GM19240 (cell line): ENCODE measurements around the gene MTMR6.

ENCODE experiments used
- DNase-seq: peaks from one replicate; pipeline ENCODE4 v3.0.0; 2011; ENCODE audit warnings: low spot score; ENCODE audit not compliant: insufficient read length

MTMR6 gene

DNA sequence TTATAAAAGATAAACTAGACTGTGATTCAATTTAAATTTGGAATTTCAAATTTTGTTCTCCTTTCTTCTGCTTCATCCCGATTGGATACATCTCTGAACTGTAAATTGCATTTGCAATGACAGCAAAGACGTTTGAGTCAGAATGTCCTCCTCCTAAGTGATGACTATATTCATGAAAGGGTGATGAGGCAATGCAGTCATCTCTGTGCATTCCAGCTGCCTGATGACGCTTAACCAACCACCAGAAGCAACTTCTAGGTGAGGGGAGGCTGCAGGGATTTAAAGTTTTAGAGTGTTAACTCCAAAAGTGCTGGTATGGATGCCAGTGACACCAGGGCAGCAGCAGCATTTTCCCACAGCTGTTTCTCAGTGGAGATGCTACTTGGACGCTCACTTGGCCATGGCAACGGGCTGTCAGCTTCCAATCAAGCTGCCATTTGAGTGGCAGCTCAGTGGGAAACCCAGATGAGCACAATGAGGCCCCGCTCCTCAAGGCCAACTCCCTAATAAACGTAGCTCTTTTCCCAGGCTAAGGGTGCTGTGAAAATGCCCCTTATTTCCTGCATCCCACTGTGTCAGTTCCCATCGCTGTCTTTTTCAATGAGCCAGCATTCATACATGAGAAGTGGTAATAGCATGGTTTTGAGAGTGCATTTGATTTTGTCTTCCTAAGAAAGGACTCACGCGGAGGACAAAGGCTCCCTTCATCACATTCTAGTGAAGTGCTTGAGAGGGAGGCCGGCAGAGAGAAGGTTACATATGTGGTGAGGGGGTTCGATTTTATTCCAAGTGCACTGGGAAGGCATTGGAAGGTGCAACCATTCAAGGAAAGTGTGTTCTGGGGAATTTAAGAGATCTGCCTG, 70.0 kb downstream of the MTMR6 start:
- DNase-seq: no peak

DNA sequence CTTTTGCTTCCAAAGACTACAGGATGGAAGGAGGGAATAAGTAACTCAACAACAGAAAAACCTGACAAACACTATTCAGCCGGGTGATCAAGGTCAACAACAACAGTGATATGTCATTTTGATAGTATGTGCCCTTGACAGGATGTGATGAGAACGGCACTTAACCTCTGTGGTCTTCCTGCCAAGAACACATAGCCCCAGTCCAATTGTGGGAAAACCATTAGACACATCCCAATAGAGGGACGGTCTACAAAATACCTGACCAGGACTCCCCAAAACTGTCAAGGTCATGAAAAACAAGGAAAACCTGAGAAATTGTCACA, 72.1 kb downstream of the MTMR6 start:
- no peak for DNase-seq

DNA sequence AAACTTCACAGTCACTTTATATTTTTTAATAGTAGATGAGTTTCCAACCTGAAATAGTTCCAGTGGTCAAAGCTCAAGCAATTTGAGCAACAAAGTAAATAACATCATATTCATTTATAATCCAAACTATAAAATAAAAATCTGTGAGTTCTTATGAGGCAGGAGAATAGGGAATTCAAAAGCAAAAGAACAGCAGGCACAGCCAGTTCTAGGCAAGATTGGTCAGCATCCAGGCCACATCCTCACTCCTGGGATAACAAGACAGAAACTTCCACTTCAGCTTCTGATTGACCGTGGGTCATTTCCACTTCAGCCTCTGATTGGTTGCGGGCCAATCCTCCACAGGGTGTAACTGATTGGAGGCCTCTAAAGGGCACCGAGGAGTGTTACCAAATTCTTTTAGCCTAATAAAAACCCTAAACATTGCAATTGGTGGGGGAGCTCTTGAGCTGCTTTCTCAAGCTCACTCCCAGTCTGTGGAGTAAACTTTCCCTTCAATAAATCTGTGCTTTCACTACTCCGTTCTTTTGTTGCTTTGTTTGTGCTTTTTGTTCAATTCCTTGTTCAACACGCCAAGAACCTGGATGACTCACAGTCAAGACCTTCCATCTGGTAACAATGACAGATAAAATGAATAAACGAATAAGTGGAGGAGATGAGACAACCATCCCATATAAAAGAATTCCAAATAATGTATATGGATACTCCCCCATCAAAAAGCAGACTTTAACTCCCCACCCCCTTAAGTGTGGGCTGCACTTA, 72.6 kb downstream of the MTMR6 start:
- DNase-seq: no peak

DNA sequence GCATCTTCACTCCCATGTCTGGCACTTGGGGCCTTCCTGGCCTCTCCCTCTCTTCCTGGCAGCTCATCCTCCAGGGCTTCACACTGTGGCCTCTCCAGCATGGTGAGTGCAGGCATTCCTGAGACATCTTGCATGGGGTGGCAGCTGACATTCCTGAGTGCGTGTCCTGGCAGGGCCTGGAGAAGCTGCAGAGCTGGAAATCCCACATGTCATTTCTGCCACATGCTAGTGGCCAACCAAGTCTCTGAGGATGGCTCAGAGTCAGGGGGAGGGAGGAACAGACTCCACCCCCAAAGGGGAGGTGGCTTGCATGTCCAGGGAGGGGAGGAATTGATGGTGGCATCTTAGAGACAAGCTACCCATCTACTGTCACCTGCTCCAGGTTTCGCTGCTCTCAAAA, 73.6 kb downstream of the MTMR6 start:
- DNase-seq: no peak

DNA sequence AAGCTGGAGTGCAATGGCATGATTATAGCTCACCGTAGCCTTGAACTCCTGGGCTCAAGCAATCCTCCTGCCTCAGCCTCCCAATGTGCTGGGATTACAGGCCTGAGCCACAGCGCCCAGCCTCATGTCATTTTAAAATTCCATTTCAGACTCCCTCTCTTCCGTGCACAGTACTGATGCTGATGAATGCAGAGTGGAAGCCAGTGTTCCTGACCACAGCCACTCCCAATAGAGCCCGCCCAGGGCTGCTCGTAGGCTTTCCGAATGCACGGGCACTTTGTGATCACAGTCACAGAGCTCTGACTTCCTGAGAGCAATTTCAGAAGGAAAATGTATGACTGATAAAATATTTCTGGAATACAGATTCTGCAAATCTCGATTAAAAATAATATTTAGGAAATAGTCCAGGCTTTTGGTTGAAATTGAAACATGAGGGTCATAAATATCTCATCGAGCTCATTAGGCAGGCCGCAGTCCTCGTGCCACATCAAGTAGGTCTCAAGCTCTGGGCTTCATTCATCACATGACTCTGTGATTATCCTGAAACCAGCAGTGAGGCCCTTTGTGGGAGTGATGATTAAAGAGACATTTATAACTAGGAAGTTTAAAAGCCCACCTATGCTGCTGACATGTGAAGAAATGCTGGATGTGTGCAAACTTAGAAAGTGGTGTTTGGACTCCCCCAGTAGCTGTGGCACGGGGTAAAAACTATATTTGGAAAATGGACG, 76.3 kb downstream of the MTMR6 start:
- no peak for DNase-seq

DNA sequence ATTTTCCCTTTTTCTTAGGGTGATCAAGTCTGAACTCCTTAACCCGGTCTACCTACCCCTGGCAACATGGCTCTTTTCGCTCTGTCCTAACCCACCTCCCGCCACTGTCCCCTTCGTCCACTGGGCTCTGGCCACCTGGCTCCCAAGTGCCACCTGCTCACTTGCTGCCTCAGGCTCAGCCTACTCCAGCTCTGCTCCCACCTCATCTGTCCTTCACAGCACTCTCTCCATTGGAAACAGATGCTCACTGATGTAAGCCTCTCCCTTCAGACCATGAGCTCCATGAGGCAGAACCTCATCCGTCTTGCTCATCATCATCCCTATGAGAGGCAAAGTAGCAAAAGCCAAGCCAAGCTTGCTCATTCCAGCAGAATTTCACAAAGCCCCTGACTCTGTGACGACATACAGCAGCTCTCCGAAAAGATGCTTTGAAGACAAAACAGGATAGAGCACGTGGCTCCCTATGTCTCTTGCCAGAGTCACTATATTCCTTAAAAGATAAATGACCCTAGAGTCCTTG, 79.9 kb downstream of the MTMR6 start:
- DNase-seq: no peak

DNA sequence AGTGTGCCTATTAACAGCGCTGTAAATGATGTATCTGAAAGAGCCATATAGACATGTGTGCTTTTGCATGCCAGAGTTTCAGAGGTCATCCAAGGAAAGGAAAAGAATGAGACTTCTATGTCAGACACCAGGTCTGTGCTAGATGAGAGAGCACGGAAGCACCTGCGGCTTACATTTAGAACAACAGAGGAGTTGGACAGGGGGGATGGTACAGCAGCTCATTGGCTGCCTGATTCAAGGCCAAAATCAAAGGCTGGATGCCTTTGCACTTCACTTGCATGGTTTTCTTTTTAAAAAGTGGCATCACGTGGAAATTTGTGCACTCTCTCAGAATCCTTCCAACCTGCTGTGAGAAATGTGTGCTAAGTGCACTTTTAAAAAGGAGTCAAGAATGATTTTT, 82.4 kb downstream of the MTMR6 start:
- no peak for DNase-seq

DNA sequence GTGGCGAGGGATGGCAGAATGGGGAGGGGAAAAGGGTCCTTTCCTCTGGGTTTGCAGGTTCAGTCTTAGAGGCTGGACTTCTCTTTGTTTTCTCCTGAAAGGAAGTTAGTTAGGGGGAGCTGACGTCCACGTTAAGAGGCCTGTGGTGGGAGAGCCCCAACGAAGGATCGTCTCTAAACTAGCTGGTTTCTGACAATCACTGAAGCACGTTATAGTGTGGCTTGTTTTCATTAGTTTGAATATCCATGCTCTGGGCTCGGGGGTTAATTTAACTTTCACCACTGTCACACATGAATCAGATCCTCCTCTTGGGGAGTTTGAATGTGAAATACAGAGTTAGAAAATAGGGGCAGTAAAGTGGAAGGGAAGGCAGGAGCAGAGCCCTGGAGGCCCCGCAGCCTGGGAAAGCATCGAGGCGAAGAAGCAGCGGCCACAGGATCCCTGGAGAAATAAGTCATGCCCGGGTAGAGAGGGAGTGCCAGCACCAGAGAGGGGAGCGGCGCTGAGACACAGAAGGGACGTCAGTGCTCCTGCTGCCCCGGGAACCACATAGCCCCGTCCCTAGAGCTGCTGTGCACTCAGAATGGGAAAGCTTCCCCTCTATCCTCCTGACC, 84.1 kb downstream of the MTMR6 start:
- no peak for DNase-seq

DNA sequence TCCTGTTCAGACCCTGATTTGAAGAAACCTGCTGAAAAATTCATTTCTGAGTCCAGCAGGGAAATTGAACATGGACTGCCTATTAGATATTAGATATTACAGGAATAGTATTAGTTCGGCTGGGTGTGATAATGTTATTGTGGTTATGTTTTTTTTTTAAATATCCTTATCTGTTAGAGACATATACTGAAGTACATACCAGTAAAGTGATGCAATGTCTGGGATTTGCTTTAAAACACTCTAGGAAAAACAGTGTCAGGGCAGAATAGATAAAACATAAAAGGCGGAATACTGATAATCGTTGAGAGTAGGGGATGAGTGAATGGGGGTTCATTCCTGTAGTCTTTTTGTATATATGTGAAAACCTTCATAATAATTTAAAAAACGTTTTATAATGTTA, 86.5 kb downstream of the MTMR6 start:
- no peak for DNase-seq

DNA sequence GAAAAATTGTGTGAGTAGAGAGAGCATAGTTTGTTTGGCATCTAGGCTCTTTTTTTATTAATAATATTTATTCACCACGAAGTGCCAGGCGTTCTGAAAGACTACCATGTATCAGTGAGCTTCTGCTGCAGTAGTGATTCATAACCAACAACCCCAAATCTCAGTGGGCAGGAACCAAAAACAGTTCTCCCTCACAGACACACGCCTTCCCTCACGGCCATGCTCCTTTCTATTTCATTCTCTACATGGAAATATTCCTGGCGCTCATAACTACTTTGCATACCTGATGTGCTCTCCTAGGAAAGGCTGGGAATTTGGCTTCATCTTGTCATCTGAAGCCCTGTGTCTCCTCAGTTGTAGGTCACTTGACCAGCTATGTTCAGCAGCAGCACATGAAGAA, 88.6 kb downstream of the MTMR6 start:
- no peak for DNase-seq

DNA sequence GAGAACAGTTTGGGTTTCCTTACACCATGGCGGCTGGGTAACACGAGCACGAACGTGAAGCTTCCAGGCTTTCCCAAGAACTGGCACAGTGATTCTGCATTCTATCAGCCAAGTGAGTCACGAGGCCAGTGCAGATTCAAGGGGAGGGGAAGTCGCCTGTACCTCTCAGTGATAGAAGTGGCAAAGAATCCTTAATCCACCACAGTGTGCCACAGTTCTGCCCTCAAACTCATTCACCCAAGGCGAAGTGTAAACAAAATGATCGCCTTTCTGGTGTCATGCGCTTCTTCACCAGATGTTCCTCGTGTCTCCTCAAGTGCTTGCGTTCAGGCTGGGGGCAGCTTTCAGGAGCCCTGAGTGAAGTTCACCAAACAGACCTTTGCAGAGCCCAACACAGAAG, 90.3 kb downstream of the MTMR6 start:
- no peak for DNase-seq
